OCI-LY3 (cell line): ENCODE results near the gene NIT2.

Experiments used
- H2AFZ ChIP-seq: fragments of 200-600, 300-600 bp; shearing (Covaris generic); 2 replicates; pipeline ENCODE4 v1.6.0; 2014; ENCODE audit warnings: antibody characterized with exemption, low read depth, low read length
- H3K27ac ChIP-seq: fragments of 200-600, 300-600 bp; sonication (generic); 2 replicates; pipeline ENCODE4 v1.5.1; 2014; ENCODE audit warnings: mild to moderate bottlenecking, low read length, moderate library complexity, mixed read lengths
- H3K27me3 ChIP-seq: fragments of 200-600, 300-600 bp; sonication (generic); 2 replicates; pipeline ENCODE4 v1.6.1; 2014; ENCODE audit warnings: low read depth, low read length, mixed read lengths
- H3K36me3 ChIP-seq: fragments of 200-600, 300-600 bp; sonication (generic); replicated peaks from 2 replicates; pipeline ENCODE3; 2014; ENCODE audit warnings: low read depth, low read length, mixed read lengths
- H3K4me1 ChIP-seq: fragments of 300-600, 200-600 bp; sonication (generic); 2 replicates; pipeline ENCODE4 v1.6.1; 2014; ENCODE audit warnings: low read length, mixed read lengths
- H3K4me2 ChIP-seq: fragments of 200-600, 300-600 bp; sonication (generic); 2 replicates; pipeline ENCODE4 v1.6.1; 2014; ENCODE audit warnings: low read length, mixed read lengths
- H3K4me3 ChIP-seq: fragments of 300-600, 200-600 bp; sonication (generic); 2 replicates; pipeline ENCODE4 v1.5.1; 2014; ENCODE audit warnings: antibody characterized with exemption, mild to moderate bottlenecking, low read length, moderate library complexity
- H3K79me2 ChIP-seq: fragments of 300-600, 200-600 bp; shearing (Covaris generic); 2 replicates; pipeline ENCODE4 v1.6.1; 2014; ENCODE audit warnings: mild to moderate bottlenecking, low read length, mixed read lengths
- H3K9ac ChIP-seq: fragments of 300-600, 200-600 bp; shearing (Covaris generic); 2 replicates; pipeline ENCODE4 v1.6.0; 2014; ENCODE audit warnings: mild to moderate bottlenecking, low read length, moderate library complexity
- H3K9me3 ChIP-seq: fragments of 200-600, 300-600 bp; shearing (Covaris generic); 2 replicates; pipeline ENCODE4 v1.6.1; 2014; ENCODE audit warnings: low read length, mixed read lengths; ENCODE audit not compliant: insufficient read depth
- H4K20me1 ChIP-seq: fragments of 200-600, 300-600 bp; sonication (generic); 2 replicates; pipeline ENCODE4 v1.6.1; 2016; ENCODE audit warnings: low read length, mixed read lengths; ENCODE audit not compliant: insufficient read depth
- CTCF ChIP-seq: fragments of 200-600, 300-600 bp; sonication (generic); IDR thresholded peaks from 2 replicates; pipeline ENCODE4 v1.5.1; 2014; ENCODE audit warnings: antibody characterized with exemption, low read length, low read depth
- EZH2phosphoT487 ChIP-seq: fragments of 200-600 bp; shearing (Covaris generic); IDR thresholded peaks from 2 replicates; pipeline ENCODE4 v1.6.1; 2018; ENCODE audit warnings: antibody characterized with exemption, mixed run types, low read depth

NIT2 gene

GRCh38 chr3:100330651-100331050 is 3.9 kb upstream of the NIT2 start:
- Histone ChIP-seq H3K36me3 (no peaks in the 10 kb centered on the region), H3K4me3 (no peak overlapping the region), H3K27ac (no peak overlapping the region), H3K27me3 (no peaks in the 10 kb centered on the region), H2AFZ (no peak overlapping the region), H3K9ac (no peak overlapping the region), H4K20me1 (no peaks in the 10 kb centered on the region), H3K4me1 (peaks cover 3% of the 10 kb centered on the region), H3K79me2 (peaks cover 6% of the 10 kb centered on the region; the same call in 1 of the 2 replicates), H3K9me3 (no peaks in the 10 kb centered on the region), H3K4me2 (no peak overlapping the region)
- no peak for TF ChIP-seq EZH2phosphoT487
- TF ChIP-seq CTCF: no peak

GRCh38 chr3:100331660-100332059 is 2.9 kb upstream of the NIT2 start:
- TF ChIP-seq CTCF (no peak), EZH2phosphoT487 (no peak)
- Histone ChIP-seq H3K4me1 (peaks cover 5% of the 10 kb centered on the region), H3K4me3 (no peak overlapping the region)

GRCh38 chr3:100333051-100333450 is 1.5 kb upstream of the NIT2 start:
- Histone ChIP-seq H3K9me3 (no peaks in the 10 kb centered on the region), H3K27me3 (no peaks in the 10 kb centered on the region), H3K4me3 (no peak overlapping the region), H2AFZ (no peak overlapping the region), H3K79me2 (peaks cover 11% of the 10 kb centered on the region; the same call in 1 of the 2 replicates), H3K27ac (no peak overlapping the region), H3K4me2 (no peak overlapping the region), H4K20me1 (no peaks in the 10 kb centered on the region), H3K4me1 (peaks cover 5% of the 10 kb centered on the region), H3K9ac (no peak overlapping the region), H3K36me3 (no peaks in the 10 kb centered on the region)
- TF ChIP-seq CTCF (no peak), EZH2phosphoT487 (no peak)

More at GRCh38 chr3:100331660-100332059, 2.9 kb upstream of the NIT2 start:
- Histone ChIP-seq H3K36me3 (no peaks in the 10 kb centered on the region), H3K27ac (no peak overlapping the region), H3K4me2 (no peak overlapping the region), H2AFZ (no peak overlapping the region), H3K9me3 (no peaks in the 10 kb centered on the region), H4K20me1 (no peaks in the 10 kb centered on the region), H3K9ac (no peak overlapping the region), H3K27me3 (no peaks in the 10 kb centered on the region), H3K79me2 (peaks cover 11% of the 10 kb centered on the region; the same call in 1 of the 2 replicates)

- peak overlapping the region; percentile 98 for H2AFZ ChIP-seq
- H3K4me3 ChIP-seq: peak overlapping the region; percentile 79
- peak overlapping the region; percentile 75 for H3K4me2 ChIP-seq
- peaks cover 11% of the 10 kb centered on the region; the same call in 1 of the 2 replicates for H3K79me2 ChIP-seq
- H3K27ac ChIP-seq: no peak overlapping the region
- peak overlapping the region; percentile 61 for H3K9ac ChIP-seq
- no peaks in the 10 kb centered on the region for H3K27me3 ChIP-seq
- H4K20me1 ChIP-seq: no peaks in the 10 kb centered on the region
- peaks cover 5% of the 10 kb centered on the region for H3K4me1 ChIP-seq
- no peak for TF ChIP-seq EZH2phosphoT487
- TF ChIP-seq CTCF: no peak
- no peaks in the 10 kb centered on the region for H3K36me3 ChIP-seq
- no peaks in the 10 kb centered on the region for H3K9me3 ChIP-seq
Observed at GRCh38 chr3:100333970-100334487, 528 bp upstream of the NIT2 start.
